Measurements from ENCODE around the gene STK11. TPM values are rescaled to one million over a fixed set of nuclear protein-coding genes. Genes with fewer than 3 reads are reported as not detected.
A peak's percentile ranks its signal among the peaks of the same experiment; 100 is the strongest.

STK11 gene
- total RNA-seq, 2 experiments from 2014 or later: 65.1 to 66.1 TPM

- no peaks in the 10 kb centered on the region for H3K27me3 Mint-ChIP-seq (ENCODE audit: low read depth)
- H3K4me1 Mint-ChIP-seq (ENCODE audit: low read depth): peaks cover 52% of the 10 kb centered on the region
- H3K27ac Mint-ChIP-seq: no peak overlapping the region
- DNase-seq: no peak
- H3K9me3 Mint-ChIP-seq: no peaks in the 10 kb centered on the region
- intact Hi-C loops (cut with micrococcal nuclease): loop anchor here (5.0 kb wide), 1 partner anchor 650 kb away; no protein-coding TSS in a partner anchor
- H3K4me3 Mint-ChIP-seq: peak overlapping the region; percentile 49
- CTCF ChIA-PET: interaction anchor here (11.1 kb wide), 1 partner anchor 19 kb away, joined by 233 read pairs; the partner anchor contains the start of gene ATP5F1D
- peaks cover 7% of the 10 kb centered on the region for H3K36me3 Mint-ChIP-seq (ENCODE audit: low read depth)
Measured at GRCh38 chr19:1262623-1263123, 57.1 kb downstream of the STK11 start.

- H3K9me3 Mint-ChIP-seq: no peaks in the 10 kb centered on the region
- peak overlapping the region; percentile 8 for H3K27ac Mint-ChIP-seq
- H3K4me3 Mint-ChIP-seq: peak overlapping the region; percentile 49
- CTCF ChIA-PET: interaction anchor here (11.1 kb wide), 1 partner anchor 19 kb away, joined by 233 read pairs; the partner anchor contains the start of gene ATP5F1D
- peaks cover 6% of the 10 kb centered on the region for H3K36me3 Mint-ChIP-seq (ENCODE audit: low read depth)
- H3K4me1 Mint-ChIP-seq (ENCODE audit: low read depth): peaks cover 51% of the 10 kb centered on the region
- no peak for DNase-seq
- intact Hi-C loops (cut with micrococcal nuclease): loop anchor here (5.0 kb wide), 1 partner anchor 651 kb away; no protein-coding TSS in a partner anchor
- H3K27me3 Mint-ChIP-seq (ENCODE audit: low read depth): no peaks in the 10 kb centered on the region
Measured at GRCh38 chr19:1263188-1263587, 57.6 kb downstream of the STK11 start.

- Mint-ChIP-seq H3K36me3 (ENCODE audit: low read depth) (peaks cover 8% of the 10 kb centered on the region), H3K27ac (no peak overlapping the region), H3K4me1 (ENCODE audit: low read depth) (peaks cover 45% of the 10 kb centered on the region), H3K27me3 (ENCODE audit: low read depth) (no peaks in the 10 kb centered on the region), H3K4me3 (peak overlapping the region; percentile 38), H3K9me3 (no peaks in the 10 kb centered on the region)
- intact Hi-C loops (cut with micrococcal nuclease): loop anchor here (5.0 kb wide), 2 partner anchors 603 to 653 kb away; partner anchors contain the start of gene RNF126
- CTCF ChIA-PET: interaction anchor here (1.6 to 11.1 kb wide), 2 partner anchors 12 to 21 kb away, joined by 13 to 233 read pairs; partner anchors contain the start of gene ATP5F1D
- DNase-seq: no peak
Measured at GRCh38 chr19:1264801-1265614, 59.4 kb downstream of the STK11 start.

- CTCF ChIA-PET: interaction anchor here (1.6 to 11.1 kb wide), 3 partner anchors 10 to 22 kb away, joined by 4 to 233 read pairs (median 13); partner anchors contain the start of genes ATP5F1D and FAM174C
- no peaks in the 10 kb centered on the region for H3K27me3 Mint-ChIP-seq (ENCODE audit: low read depth)
- H3K4me3 Mint-ChIP-seq: no peak overlapping the region
- H3K36me3 Mint-ChIP-seq (ENCODE audit: low read depth): peaks cover 15% of the 10 kb centered on the region
- H3K9me3 Mint-ChIP-seq: no peaks in the 10 kb centered on the region
- DNase-seq: peak; percentile 42
- peaks cover 51% of the 10 kb centered on the region for H3K4me1 Mint-ChIP-seq (ENCODE audit: low read depth)
- intact Hi-C loops (cut with micrococcal nuclease): loop anchor here (1.0 to 5.0 kb wide), 2 partner anchors 21 to 603 kb away; partner anchors contain the start of gene RNF126
- no peak overlapping the region for H3K27ac Mint-ChIP-seq
Measured at GRCh38 chr19:1265615-1266128, 60.1 kb downstream of the STK11 start.

GRCh38 chr19:1266129-1266915, 60.7 kb downstream of the STK11 start:
- CTCF ChIA-PET: interaction anchor here (0.7 to 11.1 kb wide), 10 partner anchors 9 to 91 kb away, joined by 3 to 233 read pairs (median 4); partner anchors contain the start of genes ATP5F1D and FAM174C
- intact Hi-C loops (cut with micrococcal nuclease): loop anchor here (1.0 to 5.0 kb wide), 2 partner anchors 22 to 604 kb away; partner anchors contain the start of gene RNF126
- peak overlapping the region; percentile 21 for H3K4me3 Mint-ChIP-seq
- no peak overlapping the region for H3K27ac Mint-ChIP-seq
- peaks cover 57% of the 10 kb centered on the region for H3K4me1 Mint-ChIP-seq (ENCODE audit: low read depth)
- DNase-seq: peak; percentile 81
- H3K27me3 Mint-ChIP-seq (ENCODE audit: low read depth): no peaks in the 10 kb centered on the region
- H3K36me3 Mint-ChIP-seq (ENCODE audit: low read depth): peaks cover 21% of the 10 kb centered on the region
- H3K9me3 Mint-ChIP-seq: no peaks in the 10 kb centered on the region

GRCh38 chr19:1266916-1267476, 61.4 kb downstream of the STK11 start:
- H3K36me3 Mint-ChIP-seq (ENCODE audit: low read depth): peaks cover 28% of the 10 kb centered on the region
- CTCF ChIA-PET: interaction anchor here (0.6 to 11.1 kb wide), 13 partner anchors 8 to 910 kb away, joined by 3 to 233 read pairs (median 4); partner anchors contain the start of genes ATP5F1D and FAM174C
- H3K9me3 Mint-ChIP-seq: no peaks in the 10 kb centered on the region
- peaks cover 57% of the 10 kb centered on the region for H3K4me1 Mint-ChIP-seq (ENCODE audit: low read depth)
- no peaks in the 10 kb centered on the region for H3K27me3 Mint-ChIP-seq (ENCODE audit: low read depth)
- H3K4me3 Mint-ChIP-seq: peak overlapping the region; percentile 39
- H3K27ac Mint-ChIP-seq: no peak overlapping the region
- DNase-seq: peak; percentile 65
- intact Hi-C loops (cut with micrococcal nuclease): loop anchor here (1.0 to 5.0 kb wide), 2 partner anchors 23 to 605 kb away; partner anchors contain the start of gene RNF126

GRCh38 chr19:1267477-1268225, 62.1 kb downstream of the STK11 start:
- Mint-ChIP-seq H3K27me3 (ENCODE audit: low read depth) (no peaks in the 10 kb centered on the region), H3K36me3 (ENCODE audit: low read depth) (peaks cover 33% of the 10 kb centered on the region), H3K4me3 (peak overlapping the region; percentile 39), H3K27ac (no peak overlapping the region), H3K4me1 (ENCODE audit: low read depth) (peaks cover 59% of the 10 kb centered on the region), H3K9me3 (no peaks in the 10 kb centered on the region)
- DNase-seq: no peak
- CTCF ChIA-PET: interaction anchor here (0.6 to 11.1 kb wide), 6 partner anchors 15 to 910 kb away, joined by 3 to 233 read pairs (median 4); partner anchors contain the start of gene ATP5F1D
- intact Hi-C loops (cut with micrococcal nuclease): loop anchor here (5.0 kb wide), 1 partner anchor 605 kb away; the partner anchor contains the start of gene RNF126

- intact Hi-C loops (cut with micrococcal nuclease): loop anchor here (1.0 to 5.0 kb wide), 5 partner anchors 7 to 606 kb away; partner anchors contain the start of genes PTBP1, RNF126 and STK11
- Mint-ChIP-seq H3K4me1 (ENCODE audit: low read depth) (peaks cover 59% of the 10 kb centered on the region), H3K36me3 (ENCODE audit: low read depth) (peaks cover 39% of the 10 kb centered on the region), H3K9me3 (no peaks in the 10 kb centered on the region), H3K27ac (no peak overlapping the region), H3K27me3 (ENCODE audit: low read depth) (no peaks in the 10 kb centered on the region), H3K4me3 (peak overlapping the region; percentile 70)
- no peak for DNase-seq
- CTCF ChIA-PET: interaction anchor here (0.6 to 11.1 kb wide), 5 partner anchors 9 to 194 kb away, joined by 3 to 233 read pairs (median 3); partner anchors contain the start of gene ATP5F1D
Measured at GRCh38 chr19:1268226-1269064, 62.9 kb downstream of the STK11 start.

- DNase-seq: peak; percentile 99
- intact Hi-C loops (cut with micrococcal nuclease): loop anchor here (1.0 to 5.0 kb wide), 5 partner anchors 8 to 607 kb away; partner anchors contain the start of genes PTBP1, RNF126 and STK11
- Mint-ChIP-seq H3K4me1 (ENCODE audit: low read depth) (peaks cover 64% of the 10 kb centered on the region), H3K9me3 (no peaks in the 10 kb centered on the region), H3K27me3 (ENCODE audit: low read depth) (no peaks in the 10 kb centered on the region), H3K4me3 (peak within 1 kb of the TSS; percentile 87), H3K27ac (peak within 1 kb of the TSS; percentile 83), H3K36me3 (ENCODE audit: low read depth) (peaks cover 44% of the 10 kb centered on the region)
- CTCF ChIA-PET: interaction anchor here (0.5 to 11.1 kb wide), 3 partner anchors 10 to 151 kb away, joined by 3 to 233 read pairs (median 6); partner anchors contain the start of gene ATP5F1D
Measured at GRCh38 chr19:1269065-1269477, 63.5 kb downstream of the STK11 start, which contains the start of gene CIRBP. Gene CIRBP (plus strand): TSS chr19:1269332. CDS start chr19:1270934, 1,602 bp downstream.

All from activated naive CD4-positive, alpha-beta T cell treated with anti-CD3 and anti-CD28 coated beads for 36 hours (primary cell).